ENCODE results near the gene TAS2R16.
A peak's percentile ranks its signal among the peaks of the same experiment; 100 is the strongest.

Gene TAS2R16

GRCh38 chr7:122995600-122995999 is at the start of gene TAS2R16:
TAS2R16 (minus strand) TSS chr7:122995700; CDS start chr7:122995634, 66 bp downstream.
- DNase-seq (ENCODE audit: low spot score): no peak

- no peak for DNase-seq (ENCODE audit: low spot score)
Observed at GRCh38 chr7:123043642-123044041, 48.1 kb upstream of the TAS2R16 start.

- no peak for DNase-seq (ENCODE audit: low spot score)
Observed at GRCh38 chr7:123041101-123041500, 45.6 kb upstream of the TAS2R16 start.

- no peak for DNase-seq (ENCODE audit: low spot score)
Observed at GRCh38 chr7:123039269-123039668, 43.8 kb upstream of the TAS2R16 start.

- DNase-seq (ENCODE audit: low spot score): no peak
Observed at GRCh38 chr7:123034106-123034505, 38.6 kb upstream of the TAS2R16 start.

- no peak for DNase-seq (ENCODE audit: low spot score)
Observed at GRCh38 chr7:123030631-123031030, 35.1 kb upstream of the TAS2R16 start.

GRCh38 chr7:123028339-123028738 is 32.8 kb upstream of the TAS2R16 start:
- no peak for DNase-seq (ENCODE audit: low spot score)

- no peak for DNase-seq (ENCODE audit: low spot score)
Observed at GRCh38 chr7:123026251-123026650, 30.8 kb upstream of the TAS2R16 start.

- no peak for DNase-seq (ENCODE audit: low spot score)
Observed at GRCh38 chr7:123024989-123025758, 29.7 kb upstream of the TAS2R16 start.

GRCh38 chr7:123023126-123023525 is 27.6 kb upstream of the TAS2R16 start:
- DNase-seq (ENCODE audit: low spot score): no peak

GRCh38 chr7:123022576-123022975 is 27.1 kb upstream of the TAS2R16 start:
- no peak for DNase-seq (ENCODE audit: low spot score)

- DNase-seq (ENCODE audit: low spot score): no peak
Observed at GRCh38 chr7:123012435-123012834, 16.9 kb upstream of the TAS2R16 start.

- no peak for DNase-seq (ENCODE audit: low spot score)
Observed at GRCh38 chr7:123011766-123012369, 16.4 kb upstream of the TAS2R16 start.

- DNase-seq (ENCODE audit: low spot score): peak; percentile 9
Observed at GRCh38 chr7:123004931-123005330, 9.4 kb upstream of the TAS2R16 start.

- DNase-seq (ENCODE audit: low spot score): no peak
Observed at GRCh38 chr7:123003539-123004126, 8.1 kb upstream of the TAS2R16 start.

- no peak for DNase-seq (ENCODE audit: low spot score)
Observed at GRCh38 chr7:122989577-122989976, 5.9 kb downstream of the TAS2R16 start.

GRCh38 chr7:122989041-122989440 is 6.5 kb downstream of the TAS2R16 start:
- no peak for DNase-seq (ENCODE audit: low spot score)

- no peak for DNase-seq (ENCODE audit: low spot score)
Observed at GRCh38 chr7:122988333-122988732, 7.2 kb downstream of the TAS2R16 start.

GRCh38 chr7:122987463-122987862 is 8.0 kb downstream of the TAS2R16 start:
- no peak for DNase-seq (ENCODE audit: low spot score)

- no peak for DNase-seq (ENCODE audit: low spot score)
Observed at GRCh38 chr7:122984021-122984420, 11.5 kb downstream of the TAS2R16 start.

GRCh38 chr7:122983261-122983660 is 12.2 kb downstream of the TAS2R16 start:
- DNase-seq (ENCODE audit: low spot score): peak; percentile 9

GRCh38 chr7:122975341-122975740 is 20.2 kb downstream of the TAS2R16 start:
- DNase-seq (ENCODE audit: low spot score): no peak

GRCh38 chr7:122974229-122974628 is 21.3 kb downstream of the TAS2R16 start:
- DNase-seq (ENCODE audit: low spot score): no peak

Data from pons (tissue), 1 donor.